ENCODE measurements around the gene TFF3.

TFF3 gene

DNA sequence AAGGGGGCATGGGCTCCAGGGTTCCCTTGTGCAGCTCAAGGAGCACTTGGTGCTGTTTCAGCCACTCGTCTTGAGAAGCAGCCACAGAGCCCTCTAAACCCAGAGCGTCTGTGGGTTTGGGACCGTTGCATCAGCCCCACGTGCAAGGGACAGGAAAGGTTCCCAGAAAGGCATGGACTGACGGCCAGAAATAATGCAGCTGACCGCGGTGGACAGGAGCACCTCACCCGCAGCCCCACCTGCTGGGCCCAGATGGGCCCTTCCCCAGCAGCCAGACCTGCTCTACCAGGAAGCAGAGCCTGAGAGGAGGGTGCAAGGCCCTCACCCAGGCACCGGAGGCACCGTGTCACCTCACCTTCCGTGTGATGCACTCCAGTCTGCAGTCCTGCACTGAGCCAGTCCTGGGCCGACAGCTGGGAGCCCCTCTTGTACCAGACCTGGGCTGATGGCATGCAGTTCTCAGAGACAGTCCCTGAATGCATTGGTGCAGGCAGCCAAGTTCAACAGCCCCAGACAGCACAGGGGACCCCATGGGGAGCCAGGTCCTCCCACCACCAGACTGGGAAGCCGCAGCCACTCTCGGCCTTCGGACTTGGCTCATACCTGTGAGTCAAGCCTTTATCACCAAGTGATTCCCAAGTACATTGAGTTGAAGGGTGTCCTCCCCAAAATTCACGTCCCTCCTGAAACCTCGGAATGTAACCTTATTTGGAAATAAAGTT is 4.8 kb upstream of the TFF3 start:
- no peak for DNase-seq

DNA sequence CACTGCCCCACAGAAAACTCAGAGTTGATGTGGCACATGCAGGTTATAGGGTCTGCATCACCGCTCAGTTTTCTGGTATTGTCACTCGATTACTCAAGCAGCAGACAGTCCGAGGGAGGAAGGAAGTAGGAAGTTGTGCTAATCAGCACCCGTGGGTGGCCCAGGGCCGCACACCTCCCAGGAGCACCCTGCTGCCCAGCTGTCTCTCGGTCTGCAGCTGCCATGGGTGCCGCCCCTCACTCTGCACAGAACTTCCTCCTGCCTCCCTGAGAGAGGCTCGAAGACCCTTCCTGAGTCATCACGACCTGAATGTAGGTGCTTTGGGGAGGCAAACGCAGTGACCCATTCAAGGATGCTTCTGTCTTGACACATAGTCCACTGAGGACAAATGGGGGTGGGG is 4.2 kb upstream of the TFF3 start:
- no peak for DNase-seq

DNA sequence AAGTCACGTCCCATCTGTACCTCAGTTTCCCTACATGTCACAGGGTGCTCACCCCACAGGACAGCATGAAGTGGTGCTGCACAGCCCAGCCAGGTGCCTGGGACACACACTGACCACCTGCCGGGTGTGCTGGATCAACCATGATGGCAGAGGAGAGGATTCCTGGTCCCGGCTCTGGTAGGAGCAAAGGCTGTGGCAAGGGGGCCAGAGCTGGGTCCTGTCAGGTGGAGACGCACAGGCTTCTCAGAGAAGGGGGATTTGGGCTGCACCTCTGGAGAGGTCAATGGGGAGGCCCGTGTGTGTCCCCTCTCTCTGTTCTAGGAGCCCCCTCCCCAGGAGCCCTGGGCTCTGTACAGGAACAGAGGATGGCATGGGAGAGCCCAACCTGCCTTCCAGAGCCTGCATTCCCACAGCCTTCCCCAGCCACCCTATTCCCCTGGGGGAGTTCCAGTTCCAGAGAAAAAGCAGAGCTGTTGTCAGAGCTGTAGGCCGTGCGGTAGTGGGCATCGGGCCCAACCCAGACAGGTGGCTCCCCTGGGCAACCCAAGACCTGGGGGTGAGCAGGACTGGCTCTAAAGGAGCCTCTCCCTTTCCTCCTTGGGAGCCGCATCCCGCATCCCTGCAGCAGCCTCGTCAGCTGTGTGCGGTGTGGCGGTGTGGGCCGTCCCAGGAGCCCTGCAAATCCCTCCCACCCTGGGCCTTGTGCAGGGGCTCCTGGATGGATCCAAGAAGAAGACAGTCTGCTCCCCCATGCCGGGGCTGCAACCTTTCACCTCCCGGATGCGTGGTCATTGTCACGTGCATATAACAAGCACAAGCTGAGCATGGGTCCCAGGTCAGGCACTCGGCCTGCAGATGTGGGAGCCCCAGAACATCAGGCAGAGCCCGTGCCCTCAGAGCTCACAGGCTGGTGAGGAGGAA is 2.9 kb upstream of the TFF3 start:
- no peak for DNase-seq

DNA sequence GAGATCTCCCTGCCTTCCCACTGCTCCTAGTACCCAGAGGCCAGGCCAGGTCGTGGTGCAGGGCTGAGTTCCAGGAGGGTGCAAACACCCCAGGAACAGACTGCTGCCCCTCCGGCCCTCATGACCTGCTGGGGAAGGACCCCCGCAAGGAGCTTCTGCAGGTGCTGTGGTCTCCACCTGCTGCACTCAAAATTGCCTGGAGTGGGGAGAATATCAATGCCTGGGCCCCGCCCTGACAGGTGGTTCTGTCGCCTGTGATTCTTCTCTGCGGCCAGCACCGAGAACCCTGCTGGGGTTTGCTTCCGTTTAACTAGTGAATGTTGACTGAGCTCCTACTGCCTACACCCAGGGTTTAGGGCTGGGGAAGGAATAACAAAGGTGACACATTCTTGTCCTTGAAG is 2.1 kb upstream of the TFF3 start:
- DNase-seq = no peak

DNA sequence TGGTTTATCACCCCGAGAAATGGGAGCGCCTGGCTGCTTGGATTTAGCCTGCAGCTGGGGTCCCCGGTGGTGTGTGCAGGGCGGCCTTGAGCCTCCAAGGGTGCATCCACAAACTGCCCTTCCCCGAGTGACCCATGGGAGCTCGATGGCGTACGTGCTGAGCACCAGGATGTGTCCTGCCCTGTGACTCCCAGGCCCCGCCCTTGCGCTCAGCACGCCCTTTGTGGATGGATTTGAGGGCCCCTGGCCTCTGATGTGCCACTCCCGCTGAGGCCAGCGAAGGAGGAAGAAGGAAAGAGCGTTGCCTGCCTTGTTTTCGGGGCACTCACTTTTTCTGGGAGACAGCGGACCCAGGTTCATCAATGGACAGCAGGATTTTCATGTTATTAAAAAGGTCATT is 1.7 kb upstream of the TFF3 start:
- no peak for DNase-seq

DNA sequence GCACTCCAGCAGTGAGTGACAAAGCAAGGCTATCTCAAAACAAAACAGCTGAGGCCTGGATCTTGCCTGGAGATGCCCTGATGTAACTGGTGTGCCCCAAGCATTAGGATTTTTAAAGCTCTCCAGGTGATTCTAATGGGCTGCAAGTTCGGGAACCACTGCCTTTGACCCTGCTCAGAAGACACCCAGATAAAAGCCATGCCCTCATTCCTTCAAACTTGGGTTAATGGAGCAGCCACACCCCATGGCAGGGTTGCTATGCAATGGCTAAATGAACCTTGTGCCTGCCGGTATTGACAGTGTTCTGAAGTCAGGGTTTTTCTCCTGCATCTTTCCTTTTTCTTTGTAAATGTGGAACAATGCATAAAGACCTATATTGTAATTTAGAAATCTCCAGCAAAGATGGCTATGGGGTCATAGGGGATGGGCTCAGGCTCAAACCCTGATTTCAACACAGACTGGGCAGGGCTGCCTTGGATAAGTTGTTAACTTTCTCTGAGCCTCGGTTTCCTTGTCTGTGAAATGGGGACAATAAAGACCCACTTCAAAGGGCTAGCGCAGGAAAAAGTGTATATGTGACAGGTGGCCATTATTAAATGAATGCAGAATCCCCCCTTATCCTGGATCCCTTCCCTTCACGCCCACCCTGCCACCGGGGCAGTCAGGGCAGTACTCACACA is 453 bp downstream of the TFF3 start:
- no peak for DNase-seq

DNA sequence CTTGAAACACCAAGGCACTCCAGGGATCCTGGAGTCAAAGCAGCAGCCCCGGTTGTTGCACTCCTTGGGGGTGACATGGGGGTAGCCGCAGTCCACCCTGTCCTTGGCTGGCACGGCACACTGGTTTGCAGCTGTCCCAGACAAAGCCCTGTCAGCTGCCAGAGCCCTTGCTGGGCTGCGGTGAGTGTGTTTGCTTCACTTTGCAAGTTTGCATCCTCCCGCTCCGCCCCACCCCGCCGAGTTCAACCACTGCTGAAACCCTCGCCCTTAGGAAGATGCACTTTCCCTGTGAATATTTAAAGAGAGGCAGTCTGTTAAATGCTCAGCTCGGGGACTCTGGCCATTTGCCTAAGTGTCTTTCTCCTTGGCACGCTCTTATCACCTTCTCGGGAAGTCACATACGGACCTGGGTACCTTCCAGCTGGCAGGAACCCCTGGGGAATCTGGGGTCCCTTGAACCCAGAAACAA is 1.7 kb downstream of the TFF3 start:
- no peak for DNase-seq

DNA sequence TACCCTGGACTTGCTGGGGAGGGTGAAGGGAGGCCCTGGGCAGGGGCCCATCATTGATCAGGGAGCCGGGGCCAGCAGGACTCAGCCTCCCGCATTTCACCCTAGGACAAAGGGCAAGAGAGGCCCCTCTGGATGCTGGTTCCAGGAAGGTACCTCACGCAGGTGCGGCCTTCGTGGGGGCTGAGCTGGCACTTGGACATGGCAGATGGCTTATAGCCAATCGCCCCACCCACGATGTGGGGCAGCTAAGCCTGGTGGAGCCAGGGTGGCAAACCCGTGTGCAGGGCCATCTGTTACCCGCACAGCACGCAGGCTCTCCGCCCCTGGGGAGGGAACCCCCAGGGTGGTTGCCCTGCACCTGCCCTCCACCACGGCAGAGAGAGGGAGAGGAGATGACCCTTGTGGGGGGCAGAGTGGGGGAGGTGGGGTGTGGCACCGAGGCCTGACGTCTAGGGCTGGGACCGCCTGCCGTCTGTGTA is 2.5 kb downstream of the TFF3 start:
- DNase-seq = no peak

DNA sequence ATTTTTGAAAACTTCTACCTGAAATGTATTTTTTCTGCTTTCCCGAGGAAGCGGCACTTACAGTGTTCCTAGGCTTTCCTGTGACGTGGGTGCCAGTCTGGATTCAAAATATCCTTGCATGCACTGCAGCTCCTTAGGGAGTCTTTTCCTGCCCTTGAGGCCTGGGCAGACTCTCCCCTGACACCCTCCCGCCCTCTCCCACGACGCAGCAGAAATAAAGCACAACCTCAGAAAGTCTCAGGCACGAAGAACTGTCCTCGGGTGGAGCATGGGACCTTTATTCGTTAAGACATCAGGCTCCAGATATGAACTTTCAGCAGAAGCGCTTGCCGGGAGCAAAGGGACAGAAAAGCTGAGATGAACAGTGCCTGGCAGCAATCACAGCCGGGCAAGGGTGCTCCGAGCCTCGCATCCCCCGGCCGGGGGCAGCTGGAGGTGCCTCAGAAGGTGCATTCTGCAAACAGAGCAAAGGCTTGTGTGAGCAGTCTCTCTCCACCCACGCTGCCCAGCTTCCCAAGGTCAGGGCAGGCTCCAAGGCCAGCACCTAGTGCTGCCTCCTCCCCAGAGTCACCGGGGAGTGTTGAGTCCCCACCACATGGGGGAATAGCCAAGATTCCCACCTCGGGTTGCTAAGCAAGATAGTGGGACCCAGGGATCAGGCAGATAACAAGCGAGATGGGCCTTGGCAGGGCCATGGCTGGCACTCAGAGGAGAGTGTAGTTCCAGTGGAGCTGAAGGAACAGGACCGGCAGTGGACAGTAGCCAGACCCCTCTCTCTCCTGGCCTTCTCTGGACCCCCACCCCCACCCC is 3.2 kb downstream of the TFF3 start:
- DNase-seq = no peak

DNA sequence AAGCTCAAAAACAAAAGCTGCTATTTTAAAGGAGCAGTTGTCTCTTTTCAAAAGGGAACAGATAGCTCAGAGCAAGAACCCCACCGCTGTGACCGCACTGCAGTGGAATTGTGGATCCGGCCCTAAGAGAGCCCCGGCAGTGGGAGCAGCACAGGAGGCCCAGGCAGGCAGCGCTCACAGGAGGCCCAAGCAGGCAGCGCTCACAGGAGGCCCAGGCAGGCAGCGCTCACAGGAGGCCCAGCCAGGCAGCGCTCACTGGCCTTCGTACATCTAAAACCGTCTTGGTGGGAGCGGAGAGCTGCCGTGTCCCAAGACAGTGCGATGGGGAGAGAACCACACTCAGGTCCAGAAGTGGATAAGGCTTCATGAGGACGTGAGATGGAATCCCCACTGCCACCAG is 4.0 kb downstream of the TFF3 start:
- no peak for DNase-seq

DNA sequence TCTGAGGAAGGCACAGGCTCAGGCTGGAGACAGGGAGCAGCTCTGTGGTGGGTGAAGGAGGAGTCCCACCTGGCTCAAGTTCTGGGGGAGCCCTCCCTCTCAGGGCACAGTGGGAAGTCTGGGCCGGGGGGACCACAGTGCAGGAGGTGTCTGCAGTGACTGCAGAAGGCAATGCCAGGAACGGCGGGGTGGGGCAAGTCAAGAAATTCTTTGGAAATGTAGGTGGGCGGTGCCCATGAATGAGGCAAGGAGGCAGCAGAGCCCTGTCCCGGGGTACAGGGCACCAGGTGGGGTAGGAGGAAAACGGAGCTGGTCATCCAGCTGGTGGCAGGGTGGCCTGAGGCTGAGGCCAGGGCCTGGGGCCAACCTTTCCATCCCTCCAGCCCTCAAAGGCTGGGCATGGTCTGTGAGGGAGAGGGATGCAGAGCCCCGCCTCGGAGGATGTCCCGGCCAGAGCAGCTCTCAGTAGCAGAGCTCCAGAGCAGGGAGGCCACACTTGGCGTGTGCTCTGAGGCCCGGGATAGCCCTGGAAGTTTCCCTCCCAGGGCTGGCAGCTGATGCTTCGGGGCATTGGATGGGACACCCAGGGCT is 4.7 kb downstream of the TFF3 start:
- no peak for DNase-seq

DNA sequence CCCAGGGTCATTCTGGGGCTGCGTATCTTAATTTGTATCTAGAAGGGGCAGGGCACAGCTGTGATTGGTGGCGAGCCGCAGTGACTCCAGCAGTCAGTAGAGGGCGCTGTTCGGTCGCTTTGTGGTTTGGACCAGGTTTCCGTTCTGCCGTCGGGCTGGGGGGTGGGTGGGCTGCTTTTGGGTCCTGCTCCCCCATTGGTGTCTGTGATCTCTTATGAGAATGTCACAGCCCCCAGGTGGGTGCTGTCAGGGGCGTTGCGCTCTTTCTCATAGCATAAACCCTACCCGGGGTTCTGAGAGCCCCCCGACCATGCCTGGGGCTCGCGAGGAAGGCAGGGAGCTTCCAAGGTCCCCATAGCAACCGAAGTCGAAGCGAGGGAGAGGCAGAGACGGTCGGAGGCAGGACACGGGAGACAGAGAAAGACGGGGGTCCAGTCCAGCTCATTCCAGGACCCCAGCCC is 5.4 kb downstream of the TFF3 start:
- DNase-seq = peak; percentile 73

DNA sequence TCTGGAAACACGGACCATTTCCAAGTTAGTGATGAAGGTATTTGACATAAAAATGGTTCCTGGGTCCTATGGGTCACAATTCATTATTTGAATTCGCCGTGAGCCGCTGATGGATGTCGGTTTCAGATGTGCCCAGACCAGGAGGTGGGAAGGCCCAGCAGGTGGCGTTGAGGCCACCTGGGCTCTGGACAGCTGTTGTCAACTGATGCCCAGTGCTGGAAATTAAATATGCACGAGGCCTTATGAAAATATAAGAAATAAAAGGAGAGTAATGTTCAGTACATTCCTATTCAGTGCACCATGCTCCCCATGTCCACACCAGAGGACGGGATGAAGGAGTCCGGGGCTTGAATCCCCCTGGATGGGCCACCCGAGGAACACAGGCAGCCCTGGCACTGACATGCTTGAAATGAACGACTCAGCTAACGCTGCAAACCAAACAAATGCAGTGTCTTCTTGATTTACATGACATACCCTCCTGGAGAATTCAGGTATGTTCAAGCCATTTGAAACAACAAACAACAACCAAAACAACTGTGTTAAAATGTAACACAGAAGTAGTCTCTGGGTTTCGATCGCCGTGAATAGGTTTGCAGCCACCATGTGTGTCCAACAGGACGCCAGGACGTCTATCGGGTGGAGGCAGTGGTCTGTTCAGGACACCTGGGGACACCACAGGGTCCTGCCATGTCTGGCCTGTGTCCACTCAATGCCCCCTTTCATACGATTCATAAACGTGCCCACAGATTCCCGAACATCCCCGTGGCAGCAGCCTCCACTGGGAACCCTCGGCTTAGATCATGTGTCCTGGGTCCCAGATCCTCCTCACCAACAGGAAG is 6.1 kb downstream of the TFF3 start:
- no peak for DNase-seq

DNA sequence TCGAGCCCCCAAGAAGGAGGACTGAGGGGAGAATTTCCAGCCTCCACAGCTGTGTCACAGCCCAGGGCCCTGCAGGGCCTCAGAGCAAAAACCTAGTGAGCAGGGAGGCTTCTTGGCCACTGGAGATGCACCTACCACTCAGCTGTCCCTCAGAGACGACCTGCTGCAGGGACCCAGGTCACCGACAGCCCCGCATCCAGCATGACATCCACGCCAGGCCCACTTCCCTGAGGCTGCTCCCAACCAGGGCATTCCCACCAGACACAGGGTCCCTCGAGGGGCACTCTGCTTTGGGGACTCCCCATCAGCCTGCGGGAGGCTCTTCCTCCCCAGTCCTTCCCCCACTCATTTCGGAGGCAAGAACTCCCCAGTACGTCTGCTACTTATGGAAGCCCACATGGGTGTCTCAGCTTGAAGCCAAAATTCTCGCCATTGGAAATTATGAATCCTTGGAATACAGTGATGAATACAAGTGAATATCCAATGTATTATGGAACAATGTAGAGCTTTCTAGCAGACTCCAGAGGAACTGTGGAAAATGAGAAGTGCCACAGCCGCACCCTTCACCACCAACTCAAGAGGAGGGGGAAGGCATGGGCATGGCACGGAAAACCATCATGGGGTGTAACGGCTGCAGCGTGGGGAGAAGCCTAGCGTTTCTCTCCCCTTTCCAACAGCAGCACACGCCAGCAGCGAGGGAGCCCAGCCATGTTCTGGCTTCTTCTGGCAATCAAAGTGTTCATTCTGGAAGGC is 6.9 kb downstream of the TFF3 start:
- DNase-seq = no peak

DNA sequence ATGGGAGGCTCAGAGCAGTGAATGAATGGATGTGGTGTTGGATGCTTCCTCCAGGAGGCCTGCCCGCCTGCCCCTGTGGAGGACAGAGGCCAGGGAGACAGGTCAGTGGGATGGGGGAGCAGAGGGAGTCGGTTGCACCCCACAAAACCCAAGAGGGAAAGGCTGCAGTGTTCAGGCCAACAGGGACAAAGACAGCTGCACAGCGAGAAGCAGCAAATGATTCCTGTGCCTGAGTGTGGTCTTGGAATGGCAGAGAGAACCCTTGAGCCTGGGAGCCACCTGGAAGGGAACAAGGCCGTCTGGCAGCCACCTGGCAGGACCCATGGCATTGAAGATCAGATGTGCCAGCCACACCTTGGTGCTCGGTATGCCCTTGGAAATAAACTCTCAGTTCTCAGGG is 8.1 kb downstream of the TFF3 start:
- no peak for DNase-seq

DNA sequence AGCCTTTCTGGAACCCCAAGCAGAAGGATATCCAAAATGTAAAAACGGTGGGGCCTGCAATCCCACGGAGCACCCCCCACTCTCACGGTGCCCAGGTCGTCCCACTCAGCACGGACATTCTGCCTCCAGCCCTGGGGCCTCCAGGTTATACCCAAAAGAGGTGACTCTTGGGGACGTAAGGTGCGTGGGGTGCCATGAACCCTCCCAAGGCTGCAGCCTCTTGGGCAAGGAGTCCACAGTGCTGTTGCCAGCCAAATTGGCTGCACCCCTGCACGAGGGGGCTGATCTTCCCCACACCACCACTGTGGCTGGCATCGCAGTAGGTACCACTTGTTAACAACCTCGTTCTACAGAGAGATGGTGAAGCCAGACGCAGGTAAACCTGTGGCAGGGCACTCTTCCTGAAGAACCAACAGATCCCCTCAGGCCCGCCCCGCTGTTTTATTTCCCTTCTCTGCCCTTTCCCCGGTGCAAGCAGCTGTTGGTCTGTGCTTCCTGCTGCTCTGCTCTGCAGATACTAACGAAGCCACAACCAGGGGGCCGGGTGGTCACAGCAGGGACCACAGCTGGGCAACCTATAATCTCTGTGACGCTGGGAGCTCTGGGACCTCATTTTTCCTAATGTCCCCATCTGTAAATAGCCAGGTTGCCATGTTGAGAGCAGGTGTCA is 8.7 kb downstream of the TFF3 start:
- no peak for DNase-seq

DNA sequence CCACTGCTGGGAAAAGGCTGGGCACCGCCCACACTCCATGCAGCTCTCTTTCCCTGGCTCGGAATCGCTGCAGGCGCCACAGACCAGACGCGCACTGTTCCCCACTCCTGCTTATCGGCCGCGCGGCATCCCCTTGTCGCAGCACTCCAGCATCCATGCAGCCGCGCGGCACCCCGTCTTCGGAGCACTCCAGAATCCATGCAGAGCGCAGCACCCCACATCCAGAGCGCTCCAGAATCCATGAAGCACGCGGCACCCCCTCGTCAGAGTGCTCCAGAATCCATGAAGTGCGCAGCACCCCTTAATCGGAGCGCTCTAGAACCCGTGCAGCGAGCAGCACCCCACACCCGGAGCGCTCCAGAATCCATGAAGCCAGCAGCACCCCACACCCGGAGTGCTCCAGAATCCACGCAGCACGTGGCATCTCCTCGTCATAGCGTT is 9.5 kb downstream of the TFF3 start:
- DNase-seq = no peak

DNA sequence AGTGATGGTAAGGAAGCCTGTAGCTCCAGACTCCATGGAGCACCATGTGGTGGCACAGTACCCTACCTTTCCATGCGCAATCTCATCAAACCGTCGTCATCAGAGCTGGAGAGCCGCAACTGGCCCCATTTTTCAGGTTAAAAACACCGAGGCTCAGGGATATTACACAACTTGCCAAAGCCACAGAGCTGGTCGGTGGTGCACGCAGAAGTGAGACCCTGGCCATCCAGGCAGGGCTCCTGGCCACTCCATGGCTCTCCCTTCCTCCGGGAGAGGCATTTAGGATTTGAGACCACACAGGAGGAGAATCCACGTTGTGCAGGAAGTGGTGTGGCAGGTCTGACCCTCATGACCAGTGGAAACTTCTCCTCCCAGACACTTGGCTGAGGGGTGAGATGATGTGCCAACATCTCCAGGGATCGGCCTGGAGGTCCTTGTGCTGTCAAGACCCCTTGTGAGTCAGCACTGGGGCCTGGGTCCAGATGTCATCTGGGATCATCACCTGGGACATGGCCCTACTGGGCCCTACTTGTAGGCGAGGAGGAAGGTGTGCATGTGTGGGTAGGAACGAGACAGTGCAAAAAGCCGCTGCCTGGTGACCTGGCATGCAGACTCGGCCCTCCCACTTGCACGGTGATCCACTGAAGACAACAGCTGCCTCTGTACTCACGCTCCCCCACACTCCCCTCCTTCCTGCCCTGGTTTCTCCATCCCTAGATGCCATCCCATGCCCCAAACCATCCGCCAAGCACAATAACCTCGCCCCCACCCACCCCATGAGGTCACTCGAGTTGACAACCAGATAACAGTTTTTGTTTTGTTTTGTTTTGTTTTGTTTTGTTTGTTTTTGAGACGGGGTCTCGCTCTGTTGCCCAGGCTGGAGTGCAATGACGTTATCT is 10.4 kb downstream of the TFF3 start:
- no peak for DNase-seq

DNA sequence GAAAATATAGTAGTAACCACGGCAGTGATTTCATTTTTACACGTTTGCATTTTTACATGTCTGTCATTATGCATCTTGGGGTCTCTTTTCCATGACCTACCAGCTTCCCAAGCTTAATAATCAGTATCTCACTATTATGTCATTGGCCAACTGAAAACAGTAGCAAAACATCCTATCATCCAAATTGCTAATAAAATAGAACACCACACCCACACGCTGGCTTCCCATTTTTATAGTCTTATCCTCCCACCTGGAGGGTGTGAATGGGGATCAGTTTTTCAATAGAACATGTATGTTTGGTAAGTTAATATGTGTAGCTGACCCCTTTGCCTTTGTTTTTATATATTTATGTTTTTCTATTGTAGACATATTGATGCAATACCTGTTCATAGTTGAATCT is 11.8 kb downstream of the TFF3 start:
- no peak for DNase-seq
